Measurements from ENCODE around the gene STARD3.

DNA sequence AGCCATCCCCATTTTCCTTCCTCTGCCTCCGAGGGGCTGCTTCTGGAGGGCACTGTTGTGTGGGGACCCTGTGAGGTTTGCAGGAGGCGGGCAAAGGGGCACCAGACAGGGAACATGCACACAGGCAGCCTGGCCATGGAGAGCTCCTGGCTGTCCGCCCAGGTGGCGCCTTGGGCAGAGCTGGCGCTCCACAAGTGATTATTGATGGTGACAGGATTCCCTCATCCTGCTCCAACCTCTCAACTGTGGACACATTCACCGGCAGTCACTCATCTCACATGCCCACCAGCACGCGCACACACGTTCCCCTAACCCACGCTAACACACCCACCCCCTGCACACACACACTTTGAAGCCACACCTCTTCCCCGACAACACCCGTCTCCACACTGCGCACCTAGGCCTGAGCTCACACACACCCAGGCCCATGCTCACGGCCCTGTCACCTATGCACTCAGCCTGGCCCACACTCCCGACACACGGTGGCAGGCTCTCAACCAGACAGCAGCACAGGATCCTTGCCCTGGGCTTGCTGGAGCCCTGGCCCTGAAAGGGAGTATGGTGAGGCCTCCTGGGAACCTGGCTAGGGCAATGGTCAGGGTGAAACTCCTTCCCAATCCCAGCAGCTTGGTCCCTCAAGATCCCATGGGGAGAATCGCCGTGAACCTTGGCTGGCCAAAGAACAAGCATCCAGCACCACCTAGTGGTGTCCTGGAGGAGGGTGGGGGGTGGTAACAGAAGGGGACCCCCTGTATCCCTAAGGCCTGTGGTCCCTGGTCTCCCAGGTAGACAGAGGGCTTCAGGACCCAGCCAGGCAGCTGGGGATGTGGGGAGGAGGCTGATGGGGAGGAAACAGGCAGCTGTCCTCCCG, 34.9 kb downstream of the STARD3 start:
- TF ChIP-seq, protein P1, sequence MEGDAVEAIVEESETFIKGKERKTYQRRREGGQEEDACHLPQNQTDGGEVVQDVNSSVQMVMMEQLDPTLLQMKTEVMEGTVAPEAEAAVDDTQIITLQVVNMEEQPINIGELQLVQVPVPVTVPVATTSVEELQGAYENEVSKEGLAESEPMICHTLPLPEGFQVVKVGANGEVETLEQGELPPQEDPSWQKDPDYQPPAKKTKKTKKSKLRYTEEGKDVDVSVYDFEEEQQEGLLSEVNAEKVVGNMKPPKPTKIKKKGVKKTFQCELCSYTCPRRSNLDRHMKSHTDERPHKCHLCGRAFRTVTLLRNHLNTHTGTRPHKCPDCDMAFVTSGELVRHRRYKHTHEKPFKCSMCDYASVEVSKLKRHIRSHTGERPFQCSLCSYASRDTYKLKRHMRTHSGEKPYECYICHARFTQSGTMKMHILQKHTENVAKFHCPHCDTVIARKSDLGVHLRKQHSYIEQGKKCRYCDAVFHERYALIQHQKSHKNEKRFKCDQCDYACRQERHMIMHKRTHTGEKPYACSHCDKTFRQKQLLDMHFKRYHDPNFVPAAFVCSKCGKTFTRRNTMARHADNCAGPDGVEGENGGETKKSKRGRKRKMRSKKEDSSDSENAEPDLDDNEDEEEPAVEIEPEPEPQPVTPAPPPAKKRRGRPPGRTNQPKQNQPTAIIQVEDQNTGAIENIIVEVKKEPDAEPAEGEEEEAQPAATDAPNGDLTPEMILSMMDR (IDR thresholded peaks at IDR 0.05) = peak; percentile 16 to 66 (median 58)
- TF ChIP-seq POLR2A (IDR thresholded peaks at IDR 0.05) = no peak
